PFSK-1 (cell line): Measurements from ENCODE around the gene TRIM25. TPM values are rescaled to one million over a fixed set of nuclear protein-coding genes. Genes with fewer than 3 reads are reported as not detected.

Source experiments
- FOXP2 ChIP-seq: optimal IDR thresholded peaks from 2 replicates; pipeline ENCODE3; 2011; ENCODE audit warnings: borderline replicate concordance, control low read depth, inconsistent platforms; ENCODE audit not compliant: insufficient read depth; ENCODE audit errors: extremely low read length, extremely low read depth
- POLR2AphosphoS5 ChIP-seq: IDR thresholded peaks from 2 replicates; pipeline ENCODE4 v1.6.1; 2012; ENCODE audit warnings: low read depth, mild to moderate bottlenecking, control low read depth, low read length, moderate library complexity
- REST ChIP-seq, 2 experiments: IDR thresholded peaks; 2 replicates each; pipeline versions ENCODE4 v1.6.1 to v1.8.0; 2011 to 2012; ENCODE audit warnings: low read depth in 2 of 2, low read length in 2 of 2, control low read depth in 1 of 2, inconsistent platforms in 1 of 2, mild to moderate bottlenecking in 1 of 2, moderate library complexity in 1 of 2; ENCODE audit not compliant: insufficient read depth in 1 of 2
- SIN3A ChIP-seq: IDR thresholded peaks from 2 replicates; pipeline ENCODE4 v1.6.1; 2012; ENCODE audit warnings: mild to moderate bottlenecking, low read length, moderate library complexity, borderline replicate concordance; ENCODE audit not compliant: insufficient read depth
- TAF1 ChIP-seq: IDR thresholded peaks from 2 replicates; pipeline ENCODE4 v1.6.1; 2012; ENCODE audit warnings: low read length, control low read depth, borderline replicate concordance; ENCODE audit not compliant: insufficient read depth
- polyA plus RNA-seq: library from polyadenylated mRNA; unstranded; fragments of >200 nt; gene quantifications from one replicate; pipeline ENCODE4 v1.2.1, GENCODE V29; 2012; ENCODE audit warnings: low read depth, missing spikeins; ENCODE audit not compliant: insufficient read length

TRIM25 gene
- 39.3 TPM for polyA plus RNA-seq

- TF ChIP-seq FOXP2, result peak; percentile 66
- TF ChIP-seq POLR2AphosphoS5, result peak; percentile 98
- TF ChIP-seq REST (IDR thresholded peaks at IDR 0.05; ENCODE audit: insufficient read depth in 1 of 2, low read depth in 2 of 2, low read length in 2 of 2), result no peak
- TF ChIP-seq TAF1, result peak; percentile 73; the same call in 1 of the 2 replicates
- no peak for TF ChIP-seq SIN3A
Measured at GRCh38 chr17:56913867-56914580, at the start of gene TRIM25. TRIM25 (minus strand) TSS chr17:56914049; CDS start chr17:56913988, 61 bp downstream.

GRCh38 chr17:56960596-56961538 lies 47.0 kb upstream of the TRIM25 start, which contains the start of gene COIL:
COIL (minus strand) TSS chr17:56961050; CDS start chr17:56961019, 31 bp downstream.
- TF ChIP-seq REST (IDR thresholded peaks at IDR 0.05; ENCODE audit: insufficient read depth in 1 of 2, low read depth in 2 of 2, low read length in 2 of 2) (0 out of 4 replicates have a peak, but pooled peaks of 1 of the 2 experiments have one; percentile 39), TAF1 (peak; percentile 64; the same call in 1 of the 2 replicates), POLR2AphosphoS5 (peak; percentile 86), FOXP2 (peak; percentile 65), SIN3A (0 out of 2 replicates have a peak, but pooled peaks have one; percentile 38)

- TF ChIP-seq TAF1 (no peak), REST (IDR thresholded peaks at IDR 0.05; ENCODE audit: insufficient read depth in 1 of 2, low read depth in 2 of 2, low read length in 2 of 2) (no peak), POLR2AphosphoS5 (no peak), SIN3A (no peak), FOXP2 (no peak)
Measured at GRCh38 chr17:56956992-56957391, 43.1 kb upstream of the TRIM25 start.

- TF ChIP-seq FOXP2, result no peak
- no peak for TF ChIP-seq POLR2AphosphoS5
- no peak for TF ChIP-seq SIN3A
- TF ChIP-seq REST (IDR thresholded peaks at IDR 0.05; ENCODE audit: insufficient read depth in 1 of 2, low read depth in 2 of 2, low read length in 2 of 2), result no peak
- TF ChIP-seq TAF1, result no peak
Measured at GRCh38 chr17:56949595-56949994, 35.7 kb upstream of the TRIM25 start.
